ENCODE results near the gene SAPCD2. TPM values are rescaled to one million over a fixed set of nuclear protein-coding genes. Genes with fewer than 3 reads are reported as not detected.

Gene SAPCD2
- polyA plus RNA-seq, 3 donors, result 0.03 to 3.1 (median 1.7) TPM

DNA sequence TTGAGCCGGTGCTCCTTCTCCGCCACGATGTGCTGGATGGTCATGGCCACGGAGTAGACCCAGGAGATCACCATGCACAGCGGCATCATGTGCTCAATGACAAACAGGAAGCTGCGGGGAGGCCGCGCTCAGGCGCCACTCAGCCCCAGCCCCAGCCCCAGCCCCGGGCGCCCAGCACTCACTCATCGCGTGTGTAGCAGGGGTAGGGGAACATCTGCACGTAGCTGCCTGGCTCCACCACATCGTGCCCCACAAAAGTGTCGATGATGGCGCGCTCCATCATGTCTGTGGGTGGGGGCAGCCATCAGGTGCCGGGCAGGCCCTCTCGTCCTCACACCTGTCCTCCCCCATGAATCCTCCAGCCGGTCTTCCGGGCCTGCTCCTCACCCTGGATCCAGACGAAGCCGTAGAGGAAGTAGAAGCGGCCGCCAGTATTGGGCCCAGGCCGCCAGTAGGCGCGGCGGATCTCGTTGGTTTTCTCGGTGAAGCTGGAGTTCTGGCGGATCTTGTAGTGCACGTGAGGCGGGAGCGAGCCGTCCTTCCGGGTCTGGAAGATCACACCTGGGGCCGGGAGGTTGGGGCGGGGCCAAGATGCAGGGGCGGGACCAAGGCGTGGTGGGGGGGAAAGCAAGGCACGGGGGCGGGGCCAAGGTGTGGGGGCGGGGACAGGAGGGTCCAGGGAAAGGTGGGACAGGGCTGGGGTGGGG lies 52.4 kb downstream of the SAPCD2 start:
- intact Hi-C loops (cut with micrococcal nuclease), result no loop called here
- no peak overlapping the region for H3K27ac Mint-ChIP-seq
- WGBS (ENCODE audit: insufficient coverage), result 92% methylated on average over 28 of the region's 45 CpGs
- H3K9ac ChIP-seq (ENCODE audit: insufficient read depth, low read length, poor library complexity, severe bottlenecking), result no peak overlapping the region
- peaks cover 5 to 23% of the 10 kb centered on the region in 2 donors for H3K36me3 Mint-ChIP-seq
- no peak overlapping the region for H3K4me2 ChIP-seq (replicated peaks; ENCODE audit: extremely low read depth, low read length, poor library complexity, severe bottlenecking)
- no peak for DNase-seq
- peaks cover 4 to 6% of the 10 kb centered on the region in 2 donors for H3K4me1 ChIP-seq (ENCODE audit: control insufficient read depth in 1 of 2, insufficient read depth in 2 of 2, low read length in 2 of 2)
- H3K79me2 ChIP-seq (ENCODE audit: insufficient read depth, low read length), result no peaks in the 10 kb centered on the region
- H4K20me1 ChIP-seq (ENCODE audit: insufficient read depth, low read length), result no peaks in the 10 kb centered on the region
- H3K4me3 ChIP-seq (replicated peaks in 1 of 3; ENCODE audit: low read depth in 2 of 3, low read length in 3 of 3), result no peak overlapping the region
- TF ChIP-seq, protein P1, sequence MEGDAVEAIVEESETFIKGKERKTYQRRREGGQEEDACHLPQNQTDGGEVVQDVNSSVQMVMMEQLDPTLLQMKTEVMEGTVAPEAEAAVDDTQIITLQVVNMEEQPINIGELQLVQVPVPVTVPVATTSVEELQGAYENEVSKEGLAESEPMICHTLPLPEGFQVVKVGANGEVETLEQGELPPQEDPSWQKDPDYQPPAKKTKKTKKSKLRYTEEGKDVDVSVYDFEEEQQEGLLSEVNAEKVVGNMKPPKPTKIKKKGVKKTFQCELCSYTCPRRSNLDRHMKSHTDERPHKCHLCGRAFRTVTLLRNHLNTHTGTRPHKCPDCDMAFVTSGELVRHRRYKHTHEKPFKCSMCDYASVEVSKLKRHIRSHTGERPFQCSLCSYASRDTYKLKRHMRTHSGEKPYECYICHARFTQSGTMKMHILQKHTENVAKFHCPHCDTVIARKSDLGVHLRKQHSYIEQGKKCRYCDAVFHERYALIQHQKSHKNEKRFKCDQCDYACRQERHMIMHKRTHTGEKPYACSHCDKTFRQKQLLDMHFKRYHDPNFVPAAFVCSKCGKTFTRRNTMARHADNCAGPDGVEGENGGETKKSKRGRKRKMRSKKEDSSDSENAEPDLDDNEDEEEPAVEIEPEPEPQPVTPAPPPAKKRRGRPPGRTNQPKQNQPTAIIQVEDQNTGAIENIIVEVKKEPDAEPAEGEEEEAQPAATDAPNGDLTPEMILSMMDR (IDR thresholded peaks at IDR 0.05), result no peak
- peaks cover 0 to 8% (median 3%) of the 10 kb centered on the region in 7 donors for H3K9me3 Mint-ChIP-seq
- H3K4me1 Mint-ChIP-seq, result peaks cover 2% of the 10 kb centered on the region
- no peaks in the 10 kb centered on the region for H3K27me3 ChIP-seq (ENCODE audit: control insufficient read depth in 2 of 2, insufficient read depth in 2 of 2, low read length in 2 of 2)
- peaks cover 0 to 3% of the 10 kb centered on the region in 2 donors for H3K36me3 ChIP-seq (replicated peaks in 1 of 2; ENCODE audit: control insufficient read depth in 1 of 2, insufficient read depth in 2 of 2, low read length in 2 of 2)
- no peak overlapping the region for H3K4me3 Mint-ChIP-seq
- no peak overlapping the region for H2AFZ ChIP-seq (ENCODE audit: insufficient read depth, low read depth, low read length, poor library complexity, severe bottlenecking)
- H3K9me3 ChIP-seq (replicated peaks in 1 of 2; ENCODE audit: control insufficient read depth in 1 of 2, insufficient read depth in 1 of 2, low read length in 2 of 2), result no peaks in the 10 kb centered on the region
- H3K27ac ChIP-seq (ENCODE audit: low read depth in 1 of 2, low read length in 2 of 2), result no peak overlapping the region
- H3K27me3 Mint-ChIP-seq (ENCODE audit: low read depth in 3 of 3), result peaks cover 0 to 2% (median 0%) of the 10 kb centered on the region in 3 donors

DNA sequence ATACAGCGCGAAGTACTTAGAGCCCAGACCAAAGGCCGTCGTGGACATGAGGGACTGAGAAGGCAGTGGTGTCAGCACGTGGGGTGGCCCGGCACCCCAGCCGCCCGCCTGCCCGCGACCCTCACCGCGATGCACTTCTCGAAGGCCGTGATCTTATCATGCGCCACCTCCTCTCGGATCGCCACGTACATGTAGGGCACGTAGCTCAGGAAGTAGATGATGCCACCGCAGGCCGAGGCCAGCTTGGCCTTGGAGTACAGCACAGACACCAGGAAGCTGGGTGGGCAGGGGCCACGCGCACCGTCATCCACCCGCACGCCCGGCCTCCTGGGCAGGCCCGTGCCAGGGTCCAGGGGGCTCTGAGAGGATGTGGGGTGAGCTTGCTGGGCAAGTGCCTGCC lies 53.3 kb downstream of the SAPCD2 start:
- H3K27ac ChIP-seq (ENCODE audit: low read depth in 1 of 2, low read length in 2 of 2), result no peak overlapping the region
- H3K9me3 Mint-ChIP-seq, result peaks cover 0 to 8% (median 3%) of the 10 kb centered on the region in 7 donors
- no peak overlapping the region for H3K9ac ChIP-seq (ENCODE audit: insufficient read depth, low read length, poor library complexity, severe bottlenecking)
- DNase-seq, result no peak
- H3K27ac Mint-ChIP-seq, result no peak overlapping the region
- peaks cover 0 to under 1% of the 10 kb centered on the region in 2 donors for H3K4me1 ChIP-seq (ENCODE audit: control insufficient read depth in 1 of 2, insufficient read depth in 2 of 2, low read length in 2 of 2)
- intact Hi-C loops (cut with micrococcal nuclease), result no loop called here
- no peaks in the 10 kb centered on the region for H3K27me3 ChIP-seq (ENCODE audit: control insufficient read depth in 2 of 2, insufficient read depth in 2 of 2, low read length in 2 of 2)
- H4K20me1 ChIP-seq (ENCODE audit: insufficient read depth, low read length), result no peaks in the 10 kb centered on the region
- no peak overlapping the region for H2AFZ ChIP-seq (ENCODE audit: insufficient read depth, low read depth, low read length, poor library complexity, severe bottlenecking)
- WGBS (ENCODE audit: insufficient coverage), result 98% methylated on average over 28 of the region's 28 CpGs
- peaks cover 0 to 3% of the 10 kb centered on the region in 2 donors for H3K36me3 ChIP-seq (replicated peaks in 1 of 2; ENCODE audit: control insufficient read depth in 1 of 2, insufficient read depth in 2 of 2, low read length in 2 of 2)
- H3K4me2 ChIP-seq (replicated peaks; ENCODE audit: extremely low read depth, low read length, poor library complexity, severe bottlenecking), result no peak overlapping the region
- H3K27me3 Mint-ChIP-seq (ENCODE audit: low read depth in 3 of 3), result peaks cover 0 to 2% (median 2%) of the 10 kb centered on the region in 3 donors
- TF ChIP-seq, protein P1 (IDR thresholded peaks at IDR 0.05), result no peak
- no peaks in the 10 kb centered on the region for H3K9me3 ChIP-seq (replicated peaks in 1 of 2; ENCODE audit: control insufficient read depth in 1 of 2, insufficient read depth in 1 of 2, low read length in 2 of 2)
- no peaks in the 10 kb centered on the region for H3K79me2 ChIP-seq (ENCODE audit: insufficient read depth, low read length)
- no peak overlapping the region for H3K4me3 ChIP-seq (replicated peaks in 1 of 3; ENCODE audit: low read depth in 2 of 3, low read length in 3 of 3)
- H3K36me3 Mint-ChIP-seq, result peaks cover 5 to 27% of the 10 kb centered on the region in 2 donors
- H3K4me3 Mint-ChIP-seq, result no peak overlapping the region
- no peaks in the 10 kb centered on the region for H3K4me1 Mint-ChIP-seq

All from CD14-positive monocyte (primary cell).